Keratinocyte (primary cell): ENCODE results near the gene EML1.

Source experiments
- CTCF ChIP-seq, 3 experiments: IDR thresholded peaks in 1 of 3; conservative IDR thresholded peaks in 1 of 3; optimal IDR thresholded peaks in 1 of 3; 2 replicates in 2 of 3; 3 replicates in 1 of 3; pipeline versions ENCODE3 to v1.5.1; 2011; ENCODE audit warnings: low read length in 3 of 3, mild to moderate bottlenecking in 3 of 3, moderate library complexity in 2 of 3, control low read depth in 1 of 3, inconsistent platforms in 1 of 3; ENCODE audit not compliant: insufficient read depth in 2 of 3; ENCODE audit errors: extremely low read depth in 1 of 3
- EZH2 ChIP-seq: IDR thresholded peaks from one replicate; pipeline ENCODE4 v1.6.1; 2012; ENCODE audit warnings: inconsistent platforms, mild to moderate bottlenecking, low read length, moderate library complexity

DNA sequence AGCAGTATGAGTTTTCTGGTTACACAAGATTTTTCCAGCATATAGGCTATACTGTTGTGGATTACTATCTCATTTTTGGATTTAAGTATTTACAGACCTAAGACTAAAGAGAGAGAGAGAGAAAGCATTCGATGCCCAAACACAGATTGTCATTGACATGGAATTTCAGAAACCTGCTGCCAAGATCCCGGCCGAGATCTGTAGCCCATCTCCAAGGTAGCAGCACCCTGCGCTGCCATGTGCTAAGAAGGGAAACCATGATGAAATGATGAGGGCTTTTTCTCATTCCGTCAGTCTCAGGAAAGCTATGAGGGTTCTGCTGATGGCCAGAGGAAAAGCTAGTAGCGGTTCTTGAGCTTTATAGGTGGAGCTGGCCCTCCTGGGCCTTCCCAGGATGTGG is 136.4 kb downstream of the EML1 start:
- no peak for TF ChIP-seq CTCF (optimal IDR thresholded peaks at IDR 0.05 in 1 of 3, IDR thresholded peaks at IDR 0.05 in 1 of 3, conservative IDR thresholded peaks at IDR 0.05 in 1 of 3; ENCODE audit: extremely low read depth in 1 of 3, insufficient read depth in 2 of 3, low read length in 3 of 3)
- no peak for TF ChIP-seq EZH2
